HG03432 (cell line): ENCODE data around the gene EFR3B.
"Not testable (repeated sequence)": the region's sequence is repeated elsewhere in the genome, so short reads cannot be mapped to it uniquely, and the experiment has no call there.

Experiments used
- ATAC-seq: cut with Tn5 transposase; IDR thresholded peaks from one replicate; pipeline ENCODE4 v1.9.1; 2021; ENCODE audit warnings: mild to moderate bottlenecking, moderate library complexity; ENCODE audit not compliant: unreplicated experiment

Gene EFR3B

GRCh38 chr2:25102352-25102751 lies 60.5 kb downstream of the EFR3B start:
- not testable (repeated sequence) for ATAC-seq

DNA sequence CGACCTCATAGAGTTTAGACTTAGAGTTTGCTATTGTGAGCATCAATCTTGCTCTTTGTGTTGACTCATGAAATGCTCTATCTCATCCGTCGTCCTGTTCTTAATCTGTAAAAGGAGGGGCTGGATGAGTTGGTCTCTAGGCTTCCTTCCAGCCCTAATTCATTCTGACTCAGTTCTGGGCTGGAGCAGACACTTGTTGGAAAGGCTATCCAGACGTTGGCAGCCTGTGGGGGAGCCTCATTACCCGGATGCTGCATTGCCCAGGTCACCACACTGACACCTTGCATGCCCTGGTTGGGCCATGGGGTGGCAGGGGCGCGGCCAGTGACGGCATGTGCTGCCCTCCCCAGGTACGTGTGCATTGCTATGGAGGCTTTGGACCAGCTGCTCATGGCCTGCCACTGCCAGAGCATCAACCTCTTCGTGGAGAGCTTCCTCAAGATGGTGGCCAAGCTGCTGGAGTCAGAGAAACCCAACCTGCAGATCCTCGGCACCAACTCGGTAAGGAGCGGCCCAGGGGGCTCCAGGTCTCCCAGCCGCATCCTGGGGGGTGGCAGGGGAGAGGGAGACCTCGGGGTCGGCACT lies 61.5 kb downstream of the EFR3B start:
- ATAC-seq = no peak

- no peak for ATAC-seq
Measured at GRCh38 chr2:25104736-25105135, 62.9 kb downstream of the EFR3B start.

DNA sequence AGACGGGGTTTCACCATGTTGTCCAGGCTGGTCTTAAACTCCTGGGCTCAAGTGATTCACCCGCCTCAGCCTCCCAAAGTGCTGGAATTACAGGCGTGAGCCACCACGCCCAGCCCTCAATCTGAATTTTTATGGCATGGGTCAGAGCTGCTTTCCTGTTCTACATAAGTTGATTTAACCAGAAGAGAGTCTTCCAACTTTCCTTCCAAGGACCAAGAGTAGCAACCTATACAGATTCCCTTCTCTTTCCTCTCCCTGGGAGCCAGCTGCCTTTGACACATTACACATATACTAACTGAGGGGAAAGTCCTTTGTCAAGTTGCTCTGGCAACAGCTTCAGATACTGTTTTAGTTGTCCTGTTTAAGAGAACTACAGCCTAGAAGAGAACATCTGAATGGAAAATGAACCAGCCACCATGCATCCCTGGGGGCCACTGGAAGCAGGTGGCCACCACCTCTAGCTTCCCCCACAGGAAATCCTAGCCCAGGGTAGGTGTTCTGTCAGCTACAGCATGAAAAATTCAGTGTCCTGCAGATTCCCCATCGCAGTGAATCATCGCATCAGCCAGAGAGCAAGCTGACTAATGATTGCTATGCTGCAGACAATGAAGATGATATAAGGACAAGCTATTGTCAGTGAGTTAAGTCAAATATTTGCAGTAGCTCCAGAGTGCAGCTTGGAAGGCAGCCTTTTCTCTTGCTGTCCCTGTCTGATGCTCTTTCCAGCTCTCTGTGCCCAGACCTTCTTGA lies 63.6 kb downstream of the EFR3B start:
- no peak for ATAC-seq

GRCh38 chr2:25109822-25110221 lies 67.9 kb downstream of the EFR3B start:
- no peak for ATAC-seq

GRCh38 chr2:25112113-25112512 lies 70.2 kb downstream of the EFR3B start:
- no peak for ATAC-seq

DNA sequence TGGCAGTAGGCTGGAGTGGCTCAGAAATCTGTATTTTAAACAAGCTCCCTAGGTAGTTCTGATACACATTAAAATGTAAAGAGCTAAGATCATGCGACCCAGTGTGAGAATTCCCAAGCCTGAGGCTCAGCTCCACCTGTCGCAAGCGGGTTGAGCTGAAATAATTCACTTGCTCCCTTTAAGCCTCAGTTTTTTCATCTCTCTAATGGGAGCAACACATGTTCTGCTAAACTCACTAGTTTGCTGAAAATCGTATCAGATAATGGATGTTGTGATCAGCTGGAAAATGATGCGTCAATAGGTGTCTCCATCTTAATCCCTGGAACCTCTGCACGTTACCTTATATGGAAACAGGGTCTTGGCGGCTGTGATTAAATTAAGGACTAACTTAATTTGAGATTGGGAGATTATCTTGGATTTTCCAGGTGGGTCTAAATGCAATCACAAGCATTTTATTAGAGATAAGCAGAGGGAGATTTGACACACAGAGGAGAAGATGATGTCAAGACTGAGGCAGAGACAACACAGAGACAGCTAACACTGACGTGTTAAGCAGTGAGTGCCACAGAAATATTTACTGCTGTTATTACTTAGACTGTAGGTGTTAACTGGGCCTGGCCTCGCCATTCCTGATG lies 73.5 kb downstream of the EFR3B start:
- ATAC-seq = no peak

GRCh38 chr2:25115902-25116301 lies 74.0 kb downstream of the EFR3B start:
- ATAC-seq = no peak

DNA sequence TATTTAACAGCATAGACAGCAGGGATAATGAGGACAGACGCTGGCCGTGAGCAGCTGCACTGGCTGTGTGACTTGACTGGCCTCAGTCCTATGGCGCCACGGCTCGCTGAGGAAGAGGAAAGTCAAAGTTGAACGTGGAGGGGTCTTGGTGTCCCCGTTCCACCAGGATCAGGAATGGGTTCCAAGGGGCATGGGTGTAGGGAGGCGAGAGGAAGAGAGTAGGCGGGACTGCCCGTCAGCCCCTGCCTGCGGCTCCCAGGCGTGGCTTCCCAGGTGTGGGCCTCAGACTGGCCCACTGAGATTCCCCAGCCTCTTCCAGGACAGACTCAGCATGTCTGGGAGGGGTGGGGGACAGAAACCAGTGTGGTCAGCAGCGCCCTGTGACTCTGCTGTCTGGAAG lies 75.1 kb downstream of the EFR3B start:
- ATAC-seq = no peak

GRCh38 chr2:25119263-25119662 lies 77.4 kb downstream of the EFR3B start:
- ATAC-seq = no peak

DNA sequence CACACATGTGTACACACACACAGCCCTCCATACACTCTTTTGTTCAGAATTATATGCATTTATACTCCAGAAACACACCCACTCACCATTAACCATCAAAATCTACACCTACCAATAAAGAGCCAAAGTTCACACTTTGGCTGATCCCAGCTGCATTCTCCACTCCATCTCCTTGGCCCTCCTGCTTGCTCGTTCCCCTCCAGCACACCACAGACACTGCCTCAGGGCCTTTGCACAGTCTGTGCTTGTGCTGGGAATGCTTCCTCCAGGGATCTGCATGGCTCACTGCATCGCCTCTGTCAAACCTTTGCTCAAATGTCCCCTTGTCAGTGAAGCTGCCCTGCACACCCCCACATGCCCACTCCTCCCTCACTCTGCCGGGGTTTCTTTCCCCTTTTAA lies 80.5 kb downstream of the EFR3B start:
- ATAC-seq = no peak

GRCh38 chr2:25123682-25124081 lies 81.8 kb downstream of the EFR3B start:
- ATAC-seq = no peak

DNA sequence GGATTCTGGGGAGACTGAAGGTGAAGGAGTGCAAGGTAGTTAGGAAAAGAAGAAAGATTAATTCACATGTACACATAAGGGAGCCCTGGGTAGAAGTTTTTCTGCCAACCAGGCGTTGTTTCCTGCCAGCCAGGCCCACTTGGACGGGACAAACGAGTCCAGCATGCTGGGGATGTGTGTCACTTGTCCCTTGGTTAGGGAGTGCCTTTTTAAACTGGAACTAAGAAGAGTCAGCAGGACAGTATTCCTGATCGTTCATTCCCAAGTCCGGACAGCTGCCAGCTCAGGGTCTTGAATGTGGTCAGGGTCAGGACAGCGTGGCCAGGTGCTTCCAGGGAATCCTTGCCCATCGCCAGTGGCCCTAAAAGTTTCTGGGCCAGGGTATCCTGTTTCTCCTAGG lies 83.3 kb downstream of the EFR3B start:
- ATAC-seq = no peak

DNA sequence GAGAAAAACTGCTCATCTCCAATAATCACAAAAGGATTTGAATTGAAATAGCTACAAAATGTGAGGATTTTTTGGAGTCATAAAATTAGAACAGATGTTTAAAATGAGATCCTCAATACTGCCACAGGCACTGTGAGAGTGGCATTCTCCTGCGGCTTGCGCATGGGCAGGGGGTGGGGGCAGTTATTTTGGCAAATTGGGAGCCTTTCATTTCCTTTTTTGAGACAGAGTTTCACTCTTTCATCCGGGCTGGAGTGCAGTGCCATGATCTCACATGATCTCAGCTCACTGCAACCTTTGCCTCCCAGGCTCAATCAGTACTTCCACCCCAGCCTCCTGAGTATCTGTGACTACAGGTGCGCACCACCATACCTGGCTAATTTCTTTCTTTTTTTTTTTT lies 84.1 kb downstream of the EFR3B start:
- no peak for ATAC-seq

GRCh38 chr2:25127071-25127470 lies 85.2 kb downstream of the EFR3B start:
- ATAC-seq = not testable (repeated sequence)

DNA sequence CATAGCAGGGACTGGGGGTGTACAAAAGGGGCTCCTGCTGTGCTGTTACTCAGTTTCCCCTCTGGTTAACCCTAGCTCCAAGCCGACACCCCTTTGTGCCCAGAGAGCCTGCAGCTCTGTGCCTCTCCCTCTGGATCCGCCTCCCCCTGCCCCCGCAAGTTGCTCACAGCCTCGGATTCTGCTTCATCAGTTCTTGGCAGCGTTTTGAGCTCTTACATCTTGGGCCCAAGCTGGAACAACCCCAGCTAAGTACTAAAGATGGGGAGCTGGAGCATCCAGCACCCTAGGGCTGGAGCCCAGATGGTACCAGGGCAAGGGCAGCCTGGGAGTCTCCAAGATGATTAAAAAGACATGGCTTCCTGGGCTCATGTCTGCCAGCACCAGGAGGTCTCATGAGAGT lies 85.8 kb downstream of the EFR3B start:
- no peak for ATAC-seq

- ATAC-seq = no peak
Measured at GRCh38 chr2:25129901-25130520, 88.1 kb downstream of the EFR3B start.

DNA sequence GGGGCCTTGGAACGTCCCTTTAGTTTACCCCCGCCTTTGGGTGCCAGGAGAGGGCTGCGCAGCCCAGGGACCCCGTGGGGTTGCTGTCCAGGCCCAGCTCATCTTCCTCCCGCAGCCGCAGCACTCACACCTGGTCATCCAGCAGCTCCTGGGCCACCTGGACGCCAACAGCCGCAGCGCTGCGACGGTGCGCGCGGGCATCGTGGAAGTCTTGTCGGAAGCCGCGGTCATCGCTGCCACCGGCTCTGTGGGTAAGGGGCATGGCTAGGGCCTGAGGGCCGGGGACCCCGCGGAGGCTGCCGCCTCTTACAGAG lies 89.3 kb downstream of the EFR3B start:
- no peak for ATAC-seq

DNA sequence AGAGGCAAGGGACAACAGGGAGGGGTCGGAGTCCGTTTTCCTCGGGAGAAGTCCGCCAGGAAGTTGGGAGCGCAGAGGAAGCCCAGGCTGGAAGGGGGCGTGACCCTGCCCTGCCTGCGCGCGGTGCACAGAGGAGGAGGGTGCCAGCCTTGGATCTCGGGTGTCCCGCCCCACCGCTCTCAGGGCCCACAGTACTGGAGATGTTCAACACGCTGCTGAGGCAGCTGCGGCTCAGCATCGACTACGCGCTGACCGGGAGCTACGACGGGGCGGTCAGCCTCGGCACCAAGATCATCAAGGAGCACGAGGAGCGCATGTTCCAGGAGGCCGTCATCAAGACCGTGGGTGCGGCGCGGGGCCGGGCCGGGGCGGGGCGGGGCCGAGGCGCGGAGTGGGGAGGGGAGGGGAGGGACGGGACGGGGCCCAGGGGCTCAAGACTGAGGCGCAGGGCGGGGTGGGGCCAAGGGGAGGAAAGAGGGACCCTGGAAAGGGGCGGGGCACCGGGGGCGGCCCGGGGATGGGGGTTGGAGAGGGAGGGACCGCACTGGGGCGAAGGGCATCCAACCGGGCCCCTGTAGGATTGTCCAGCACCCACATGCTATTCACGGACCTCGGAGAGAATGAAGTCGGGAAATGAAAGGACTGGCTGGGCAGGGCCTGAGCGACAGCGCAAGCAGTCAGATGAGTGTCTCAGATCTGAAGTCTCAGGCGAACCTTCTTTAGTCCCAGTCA lies 89.9 kb downstream of the EFR3B start:
- ATAC-seq = no peak

DNA sequence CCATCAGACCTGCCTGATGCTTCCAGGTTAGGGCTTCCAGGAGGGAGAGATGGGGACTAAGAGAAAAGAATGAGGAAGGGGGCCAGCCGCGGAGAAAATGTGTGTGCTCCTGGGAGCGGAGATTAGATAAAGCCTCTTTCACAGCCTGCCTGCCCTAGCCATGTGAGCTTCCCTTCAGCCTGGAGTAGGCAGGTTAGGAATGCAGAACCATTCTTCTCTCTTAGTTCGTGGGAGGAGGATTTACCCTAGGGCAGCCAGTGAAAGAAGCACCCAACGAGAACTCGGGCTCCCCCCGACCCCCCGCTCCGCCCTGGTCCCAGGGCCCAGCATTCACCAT lies 90.4 kb downstream of the EFR3B start:
- ATAC-seq = no peak

- ATAC-seq = no peak
Measured at GRCh38 chr2:25132693-25133092, 90.8 kb downstream of the EFR3B start.

DNA sequence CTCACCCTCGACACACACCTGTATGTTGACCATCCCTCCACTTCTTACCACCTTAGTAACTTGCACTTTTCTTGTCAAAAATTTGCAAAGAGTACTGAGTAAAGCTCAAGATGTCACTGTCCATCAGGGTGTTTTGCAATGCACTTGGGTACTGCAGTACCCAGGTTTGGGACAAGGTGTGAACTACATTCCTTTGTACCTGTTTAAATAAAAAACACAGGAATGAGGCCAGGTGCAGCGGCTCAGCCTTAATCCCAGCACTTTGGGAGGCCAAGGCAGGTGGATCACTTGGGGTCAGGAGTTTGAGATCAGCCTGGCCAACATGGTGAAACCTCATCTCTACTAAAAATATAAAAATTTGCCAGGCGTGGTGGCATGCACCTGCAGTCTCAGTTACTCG lies 98.7 kb downstream of the EFR3B start:
- ATAC-seq = not testable (repeated sequence)
